Progenitor cell of endocrine pancreas (in vitro differentiated cells): Measurements from ENCODE around the gene SPIRE1. TPM values are rescaled to one million over a fixed set of nuclear protein-coding genes. Genes with fewer than 3 reads are reported as not detected.
A peak's percentile ranks its signal among the peaks of the same experiment; 100 is the strongest.
"Not testable (repeated sequence)": the region's sequence is repeated elsewhere in the genome, so short reads cannot be mapped to it uniquely, and the experiment has no call there.

ENCODE experiments used
- DNase-seq: peaks from one replicate; pipeline ENCODE4 v3.0.0; 2021; ENCODE audit warnings: low spot score; ENCODE audit not compliant: unreplicated experiment
- H3K27ac Mint-ChIP-seq: 2 replicates; pipeline ENCODE4 v1.8.0; 2021; ENCODE audit warnings: mild to moderate bottlenecking, moderate library complexity, mixed read lengths
- H3K27me3 Mint-ChIP-seq: 2 replicates; pipeline ENCODE4 v1.8.0; 2021; ENCODE audit warnings: mixed read lengths
- H3K36me3 Mint-ChIP-seq: 2 replicates; pipeline ENCODE4 v1.8.0; 2022; ENCODE audit warnings: mixed read lengths; ENCODE audit not compliant: insufficient read depth
- H3K4me1 Mint-ChIP-seq: 2 replicates; pipeline ENCODE4 v1.8.0; 2021; ENCODE audit warnings: low read depth, mixed read lengths
- H3K4me3 Mint-ChIP-seq: 2 replicates; pipeline ENCODE4 v1.8.0; 2021; ENCODE audit warnings: low read depth, mild to moderate bottlenecking, moderate library complexity, mixed read lengths
- H3K9me3 Mint-ChIP-seq: 2 replicates; pipeline ENCODE4 v1.8.0; 2021; ENCODE audit warnings: low read depth, mixed read lengths
- total RNA-seq: library from RNA; stranded (reverse); gene quantifications from 2 replicates; pipeline ENCODE4 v1.2.1, GENCODE V29; 2021
- TF ChIP-seq, protein P1 (sequence below): fragments of 200-600 bp; sonication (generic); IDR thresholded peaks from one replicate; pipeline ENCODE4 v1.5.0; 2021; ENCODE audit warnings: antibody characterized with exemption, mild to moderate bottlenecking; ENCODE audit not compliant: unreplicated experiment

Gene SPIRE1
- total RNA-seq, 1 donor from 2014 or later: 24.6 TPM

DNA sequence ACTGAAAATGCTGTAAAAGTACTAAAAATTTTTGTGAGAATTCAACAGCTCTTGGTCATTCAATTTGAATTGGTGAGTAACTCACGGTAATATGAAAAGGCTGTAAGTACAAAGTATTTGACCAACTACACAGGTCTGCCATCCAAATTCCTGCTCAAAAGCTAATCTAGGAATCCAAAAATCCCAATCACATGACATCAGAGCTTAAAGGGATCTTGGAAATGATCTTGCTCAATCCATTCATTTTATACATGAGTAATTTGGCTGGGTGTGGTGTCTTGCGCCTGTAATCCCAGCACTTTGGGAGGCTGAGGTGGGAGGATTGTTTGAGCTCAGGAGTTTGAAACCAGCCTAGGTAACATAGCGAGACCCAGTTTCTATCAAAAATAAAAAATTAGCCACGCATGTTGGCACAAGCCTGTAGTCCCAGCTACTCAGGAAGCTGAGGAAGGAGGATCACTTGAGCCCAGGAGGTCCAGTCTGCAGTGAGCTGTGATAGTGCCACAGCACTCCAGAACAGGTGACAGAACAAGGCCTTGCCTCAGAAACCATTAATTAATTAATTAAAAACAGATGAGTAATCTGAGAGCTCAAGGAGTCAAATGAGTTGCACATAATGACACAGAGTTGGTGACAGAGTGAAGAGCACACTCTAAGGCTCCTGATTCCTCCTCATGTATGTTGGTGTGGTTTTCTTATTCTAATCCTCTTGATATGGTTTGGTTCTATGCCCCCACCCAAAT is 19.8 kb downstream of the SPIRE1 start:
- no peak overlapping the region for H3K27ac Mint-ChIP-seq
- TF ChIP-seq, protein P1, sequence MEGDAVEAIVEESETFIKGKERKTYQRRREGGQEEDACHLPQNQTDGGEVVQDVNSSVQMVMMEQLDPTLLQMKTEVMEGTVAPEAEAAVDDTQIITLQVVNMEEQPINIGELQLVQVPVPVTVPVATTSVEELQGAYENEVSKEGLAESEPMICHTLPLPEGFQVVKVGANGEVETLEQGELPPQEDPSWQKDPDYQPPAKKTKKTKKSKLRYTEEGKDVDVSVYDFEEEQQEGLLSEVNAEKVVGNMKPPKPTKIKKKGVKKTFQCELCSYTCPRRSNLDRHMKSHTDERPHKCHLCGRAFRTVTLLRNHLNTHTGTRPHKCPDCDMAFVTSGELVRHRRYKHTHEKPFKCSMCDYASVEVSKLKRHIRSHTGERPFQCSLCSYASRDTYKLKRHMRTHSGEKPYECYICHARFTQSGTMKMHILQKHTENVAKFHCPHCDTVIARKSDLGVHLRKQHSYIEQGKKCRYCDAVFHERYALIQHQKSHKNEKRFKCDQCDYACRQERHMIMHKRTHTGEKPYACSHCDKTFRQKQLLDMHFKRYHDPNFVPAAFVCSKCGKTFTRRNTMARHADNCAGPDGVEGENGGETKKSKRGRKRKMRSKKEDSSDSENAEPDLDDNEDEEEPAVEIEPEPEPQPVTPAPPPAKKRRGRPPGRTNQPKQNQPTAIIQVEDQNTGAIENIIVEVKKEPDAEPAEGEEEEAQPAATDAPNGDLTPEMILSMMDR: no peak
- no peaks in the 10 kb centered on the region for H3K27me3 Mint-ChIP-seq
- H3K4me1 Mint-ChIP-seq: peaks cover 8% of the 10 kb centered on the region
- no peak for DNase-seq
- no peak overlapping the region for H3K4me3 Mint-ChIP-seq
- H3K36me3 Mint-ChIP-seq: peaks cover 1% of the 10 kb centered on the region
- H3K9me3 Mint-ChIP-seq: no peaks in the 10 kb centered on the region

DNA sequence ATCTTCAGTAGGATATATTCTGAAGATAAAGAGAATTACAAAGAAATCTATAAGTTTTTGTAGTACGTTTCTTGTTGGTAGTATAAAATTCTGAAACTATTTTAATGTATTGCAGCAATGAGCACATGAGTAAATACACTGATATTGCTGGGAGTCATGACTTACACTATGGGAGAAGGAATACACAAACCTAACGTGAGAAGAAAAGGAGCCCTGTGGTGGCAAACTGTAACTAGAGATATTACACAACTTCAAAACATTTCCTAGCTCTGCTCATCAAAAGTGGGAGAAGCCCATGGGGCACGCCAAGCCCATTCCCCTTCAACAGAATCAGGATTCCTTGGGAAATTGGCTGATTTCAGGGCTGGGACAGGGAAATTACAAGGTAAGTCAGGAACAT is 20.5 kb downstream of the SPIRE1 start:
- H3K36me3 Mint-ChIP-seq: peaks cover 1% of the 10 kb centered on the region
- H3K4me1 Mint-ChIP-seq: peaks cover 8% of the 10 kb centered on the region
- no peaks in the 10 kb centered on the region for H3K27me3 Mint-ChIP-seq
- H3K27ac Mint-ChIP-seq: no peak overlapping the region
- H3K9me3 Mint-ChIP-seq: no peaks in the 10 kb centered on the region
- H3K4me3 Mint-ChIP-seq: no peak overlapping the region
- DNase-seq: no peak
- TF ChIP-seq, protein P1: no peak

DNA sequence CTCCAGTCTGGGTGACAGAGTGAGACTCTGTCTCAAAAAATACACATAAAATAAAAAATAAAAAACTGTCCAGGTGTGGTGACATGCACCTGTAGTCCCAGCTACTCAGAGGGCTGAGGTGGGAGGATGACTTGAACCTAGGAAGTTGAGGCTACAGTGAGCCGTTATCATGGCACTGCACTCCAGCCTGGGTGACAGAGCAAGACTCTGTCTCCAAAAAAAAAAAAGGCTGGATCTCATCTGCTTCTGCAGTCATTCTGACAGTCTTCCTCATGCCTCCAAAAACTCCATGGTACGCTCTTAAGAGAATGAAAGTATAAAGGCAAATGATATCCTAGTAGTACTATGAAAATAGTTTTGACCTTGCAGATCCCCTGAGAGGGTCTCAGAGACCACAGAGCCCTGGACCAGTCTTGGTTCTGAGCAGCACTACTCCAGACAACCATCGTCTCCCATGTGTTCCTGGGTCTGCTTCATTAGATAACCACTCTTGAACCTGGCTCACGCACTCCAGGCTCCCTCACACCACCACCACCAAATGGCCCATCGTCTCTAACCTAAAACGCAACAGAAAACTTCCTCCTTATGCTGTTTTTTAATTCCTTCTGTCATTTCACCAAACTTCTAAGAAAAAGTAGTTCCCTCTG is 26.0 kb downstream of the SPIRE1 start:
- H3K36me3 Mint-ChIP-seq: peaks cover 11% of the 10 kb centered on the region
- no peaks in the 10 kb centered on the region for H3K27me3 Mint-ChIP-seq
- H3K27ac Mint-ChIP-seq: no peak overlapping the region
- H3K4me3 Mint-ChIP-seq: no peak overlapping the region
- no peak for DNase-seq
- TF ChIP-seq, protein P1: no peak
- H3K4me1 Mint-ChIP-seq: peaks cover 6% of the 10 kb centered on the region
- no peaks in the 10 kb centered on the region for H3K9me3 Mint-ChIP-seq

DNA sequence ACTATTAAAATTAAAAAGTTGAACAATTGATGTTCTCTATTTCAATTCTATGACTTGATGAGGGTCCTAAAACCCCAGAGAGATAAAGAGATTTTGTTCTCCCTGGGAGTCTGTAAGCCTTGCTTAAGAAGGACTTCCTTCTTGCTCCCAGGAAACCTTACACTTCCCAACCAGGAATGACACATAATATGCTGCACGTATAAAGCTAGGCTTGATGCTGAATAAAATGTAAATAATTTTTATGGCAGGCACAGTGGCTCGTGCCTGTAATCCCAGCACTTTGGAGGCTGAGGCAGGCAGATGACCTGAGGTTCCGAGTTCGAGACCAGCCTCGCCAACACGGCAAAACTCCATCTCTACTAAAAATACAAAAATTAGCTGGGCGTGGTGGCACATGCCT is 27.8 kb downstream of the SPIRE1 start:
- peaks cover 11% of the 10 kb centered on the region for H3K36me3 Mint-ChIP-seq
- no peak overlapping the region for H3K27ac Mint-ChIP-seq
- no peak overlapping the region for H3K4me3 Mint-ChIP-seq
- H3K9me3 Mint-ChIP-seq: no peaks in the 10 kb centered on the region
- no peak for DNase-seq
- peaks cover 6% of the 10 kb centered on the region for H3K4me1 Mint-ChIP-seq
- H3K27me3 Mint-ChIP-seq: no peaks in the 10 kb centered on the region
- TF ChIP-seq, protein P1: no peak

DNA sequence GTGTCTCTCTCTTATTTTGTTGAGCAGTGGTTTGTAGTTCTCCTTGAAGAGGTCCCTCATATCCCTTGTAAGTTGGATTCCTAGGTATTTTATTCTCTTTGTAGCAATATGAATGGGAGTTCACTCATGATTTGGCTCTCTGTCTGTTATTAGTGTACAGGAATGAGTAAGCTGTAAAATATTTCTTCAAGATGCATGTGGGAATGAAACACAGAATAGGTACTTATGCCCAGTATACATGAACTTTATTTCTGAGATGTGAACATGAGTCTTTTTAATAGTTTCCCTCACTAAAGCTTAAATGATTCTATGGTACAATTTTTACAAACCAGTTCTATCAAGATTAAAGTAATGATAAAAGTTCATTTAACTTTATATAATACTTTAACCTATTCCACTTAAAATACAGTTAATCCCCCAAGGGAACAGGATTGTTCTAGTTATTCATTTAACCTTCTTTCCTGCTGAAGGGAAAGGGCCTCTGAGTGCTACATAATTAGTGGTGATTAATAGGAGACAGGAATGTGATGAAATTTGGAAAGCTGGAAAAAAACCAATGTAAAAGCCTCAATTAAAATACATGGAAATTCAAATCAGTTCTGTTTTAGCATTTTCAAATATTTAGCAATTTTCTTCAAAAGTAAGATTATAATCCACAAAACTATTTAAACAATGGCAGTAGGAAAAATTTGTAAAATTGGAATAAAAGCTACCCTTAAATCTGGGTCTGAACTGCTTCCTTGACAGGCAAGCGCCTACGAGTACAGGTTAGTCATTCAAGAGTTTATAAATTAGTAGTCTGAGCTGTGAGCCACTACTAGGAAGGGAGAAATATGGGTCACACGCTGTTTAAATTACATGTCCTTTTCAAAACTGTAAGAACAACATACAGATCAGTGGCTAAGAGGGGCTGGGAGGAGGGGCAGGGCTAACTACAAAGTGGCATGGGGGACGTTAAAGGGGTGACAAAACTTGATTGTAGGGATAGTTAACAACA is 28.9 kb downstream of the SPIRE1 start:
- DNase-seq: no peak
- Mint-ChIP-seq H3K4me1 (peaks cover 6% of the 10 kb centered on the region), H3K4me3 (no peak overlapping the region), H3K27ac (peak overlapping the region; percentile 67), H3K9me3 (no peaks in the 10 kb centered on the region), H3K27me3 (no peaks in the 10 kb centered on the region), H3K36me3 (peaks cover 10% of the 10 kb centered on the region)
- TF ChIP-seq, protein P1: no peak

DNA sequence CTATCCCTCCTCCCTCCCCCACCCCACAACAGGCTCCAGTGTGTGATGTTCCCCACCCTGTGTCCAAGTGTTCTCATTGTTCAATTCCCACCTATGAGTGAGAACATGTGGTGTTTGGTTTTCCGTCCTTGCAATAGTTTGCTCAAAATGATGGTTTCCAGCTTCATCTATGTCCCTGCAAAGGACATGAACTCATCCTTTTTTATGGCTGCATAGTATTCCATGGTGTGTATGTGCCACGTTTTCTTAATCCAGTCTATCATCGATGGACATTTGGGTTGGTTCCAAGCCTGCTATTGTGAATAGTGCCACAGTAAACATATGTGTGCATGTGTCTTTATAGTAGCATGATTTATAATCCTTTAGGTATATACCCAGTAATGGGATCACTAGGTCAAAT is 30.7 kb downstream of the SPIRE1 start:
- not testable (repeated sequence) for H3K27ac Mint-ChIP-seq, H3K9me3 Mint-ChIP-seq, H3K4me3 Mint-ChIP-seq, DNase-seq, H3K4me1 Mint-ChIP-seq, H3K27me3 Mint-ChIP-seq
- peaks cover 10% of the 10 kb centered on the region for H3K36me3 Mint-ChIP-seq
